GM19328 (cell line): Measurements from ENCODE around the gene TMEM207.

Source experiments
- ATAC-seq: cut with Tn5 transposase; IDR thresholded peaks from one replicate; pipeline ENCODE4 v1.9.1; 2021; ENCODE audit warnings: mild to moderate bottlenecking, moderate library complexity; ENCODE audit not compliant: unreplicated experiment

The TMEM207 gene

DNA sequence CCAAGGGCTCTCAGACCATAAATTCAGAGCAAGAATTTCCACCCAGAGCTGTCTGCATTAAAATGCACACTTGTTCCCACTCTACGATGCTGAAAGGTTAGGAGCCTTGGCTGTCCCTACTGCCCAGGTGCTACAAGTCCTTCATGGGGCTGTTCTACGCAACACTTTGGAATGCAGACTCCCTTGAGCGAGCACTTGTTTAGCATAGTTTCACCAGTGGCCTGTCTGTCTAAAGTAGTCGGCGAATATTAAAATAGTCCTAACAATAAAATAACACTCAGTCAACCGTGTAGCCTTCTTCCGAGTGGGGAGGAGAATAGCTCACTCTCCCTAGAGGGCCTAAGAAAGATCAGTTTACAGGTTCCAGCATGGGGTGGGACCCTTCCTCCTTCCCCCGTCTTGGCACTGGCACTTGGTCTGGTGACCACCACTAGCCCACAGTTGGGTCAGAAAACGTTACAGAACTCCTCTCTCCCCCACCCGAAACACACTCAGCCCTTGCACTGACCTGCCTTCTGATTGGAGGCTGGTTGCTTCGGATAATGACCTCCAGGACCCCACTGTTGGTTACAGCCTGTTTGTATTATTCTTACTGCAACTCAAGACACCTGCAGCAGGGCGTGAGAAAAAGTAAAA, 62.0 kb downstream of the TMEM207 start, which contains the start of gene CLDN16:
Gene CLDN16 (plus strand): TSS at position 586 of the 636 bp plus-strand sequence. CDS start 167 bp downstream, outside the sequence.
- ATAC-seq = no peak

DNA sequence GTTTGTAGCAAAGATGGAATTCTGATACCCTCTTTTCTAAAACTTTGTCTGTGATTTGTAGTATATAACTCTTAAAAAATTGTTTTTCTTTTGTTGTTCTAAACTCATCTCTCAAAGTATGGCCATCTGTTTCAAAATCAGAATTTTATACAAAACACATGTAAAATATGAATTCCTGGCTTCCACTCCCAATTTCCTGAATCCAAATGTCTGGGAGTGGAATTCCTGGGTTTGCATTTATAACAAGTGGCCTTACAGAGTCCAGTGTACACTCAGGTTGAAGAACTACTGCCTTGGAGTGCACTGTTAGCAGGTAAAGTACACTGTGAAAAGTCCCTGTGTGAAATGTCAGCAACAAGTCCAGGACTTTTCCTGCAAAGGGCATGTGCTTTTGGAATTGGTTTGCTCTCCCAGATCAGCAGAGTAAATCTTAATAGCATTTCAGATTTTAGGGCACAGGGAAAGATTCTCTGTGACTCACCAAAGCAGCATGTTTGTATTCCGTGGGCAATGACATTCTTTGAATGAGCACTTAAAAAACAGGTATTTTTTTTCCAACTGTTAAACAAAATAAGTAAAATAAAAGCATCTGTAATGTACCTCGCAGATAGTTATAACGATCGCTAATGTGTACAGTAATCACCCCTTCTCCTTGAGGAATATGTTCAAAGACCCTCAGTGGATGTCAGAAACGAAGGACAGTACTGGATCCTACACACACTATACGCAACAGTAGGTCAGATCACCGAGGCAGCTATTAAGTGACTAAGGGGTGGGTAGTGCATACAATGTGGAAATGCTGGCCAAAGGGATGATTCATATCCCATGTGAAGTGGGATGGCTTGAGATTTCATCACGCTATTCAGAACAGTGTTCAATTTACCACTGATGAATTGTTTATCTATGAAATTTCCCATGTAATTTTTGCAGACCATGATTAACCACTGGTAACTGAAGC, 63.7 kb downstream of the TMEM207 start:
- no peak for ATAC-seq

DNA sequence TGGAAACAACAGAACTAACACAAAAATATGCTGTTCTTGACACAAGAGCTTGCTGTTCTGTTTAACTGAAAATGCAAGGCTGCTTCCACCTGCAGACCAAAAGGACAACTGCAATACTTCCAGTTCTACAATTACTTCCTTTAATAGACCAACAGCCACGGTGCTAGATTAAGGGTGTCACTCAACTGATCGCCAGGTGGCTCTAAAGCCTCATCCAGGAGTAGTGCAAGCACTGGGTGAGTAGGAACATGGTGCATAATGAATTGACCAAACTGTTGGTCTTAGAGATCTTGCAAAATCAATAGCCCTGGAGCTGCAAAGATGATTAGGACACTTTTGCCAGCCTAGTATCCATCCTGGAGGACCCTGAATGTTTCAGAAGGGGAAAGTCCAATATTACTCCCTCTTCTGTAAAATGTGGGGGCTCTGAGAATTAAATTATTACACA, 65.4 kb downstream of the TMEM207 start:
- peak; percentile 86 for ATAC-seq

DNA sequence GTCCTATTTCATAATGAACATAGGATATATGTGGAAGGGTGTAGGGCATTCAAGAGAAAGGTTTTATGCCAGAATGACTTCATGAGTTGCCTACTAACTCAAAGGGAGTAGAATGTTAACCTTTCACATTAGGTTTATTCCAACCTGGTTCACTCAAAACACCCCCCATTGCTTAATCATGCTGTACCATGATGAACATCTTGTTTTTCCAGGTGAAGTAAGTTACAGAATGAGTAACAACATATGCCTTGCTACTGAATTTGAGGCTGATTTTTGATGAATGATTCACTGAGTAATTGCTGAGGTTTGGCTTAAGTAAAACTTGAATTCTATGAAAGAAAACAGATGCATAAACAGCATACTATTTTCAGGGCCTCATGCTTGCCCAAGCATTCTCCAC, 67.6 kb downstream of the TMEM207 start:
- ATAC-seq = no peak

DNA sequence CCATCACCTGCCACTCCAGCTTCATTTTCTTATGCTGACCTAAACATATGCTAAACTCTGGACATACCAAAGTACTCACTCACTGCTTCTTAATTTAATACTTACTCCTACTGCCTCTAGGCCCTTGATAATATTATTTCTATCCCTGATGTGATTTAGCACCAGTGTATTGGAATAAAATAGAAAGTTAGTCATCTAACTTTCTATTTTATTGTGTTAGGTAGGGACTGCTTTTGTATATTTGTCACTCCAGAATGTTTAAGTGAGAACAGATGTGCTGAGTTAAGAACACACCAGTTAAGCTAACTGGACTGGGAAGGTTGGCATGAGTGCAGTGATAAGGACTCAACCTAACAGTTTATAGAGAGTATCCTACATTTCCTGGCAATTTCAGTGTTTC, 68.3 kb downstream of the TMEM207 start:
- no peak for ATAC-seq

DNA sequence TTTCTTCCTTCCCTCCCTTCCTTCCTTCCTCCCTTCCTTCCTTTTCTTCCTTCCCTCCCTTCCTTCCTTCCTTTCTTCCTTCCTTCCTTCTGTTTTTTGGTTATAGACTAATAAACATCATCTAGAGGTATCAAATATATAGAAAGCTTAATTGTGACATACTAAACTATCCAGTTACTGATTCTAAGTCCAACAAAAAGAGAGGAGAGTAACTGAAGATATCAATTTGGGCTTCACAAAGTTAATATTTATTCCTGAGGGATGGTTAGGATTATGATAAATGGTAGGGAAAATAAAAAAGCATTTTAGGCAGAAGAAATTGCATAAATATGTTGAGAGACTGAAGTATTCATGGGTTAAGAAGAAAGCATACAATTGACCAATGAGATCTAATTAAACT, 69.5 kb downstream of the TMEM207 start:
- no peak for ATAC-seq
